ENCODE data around the gene LMF1. TPM values are rescaled to one million over a fixed set of nuclear protein-coding genes. Genes with fewer than 3 reads are reported as not detected.
A peak's percentile ranks its signal among the peaks of the same experiment; 100 is the strongest.

The LMF1 gene
- total and polyA plus RNA-seq, 2 of the 13 experiments (the other 11 are each of a cell fraction or from before 2014, with no cell fraction given), result 6.8 to 8.5 TPM

DNA sequence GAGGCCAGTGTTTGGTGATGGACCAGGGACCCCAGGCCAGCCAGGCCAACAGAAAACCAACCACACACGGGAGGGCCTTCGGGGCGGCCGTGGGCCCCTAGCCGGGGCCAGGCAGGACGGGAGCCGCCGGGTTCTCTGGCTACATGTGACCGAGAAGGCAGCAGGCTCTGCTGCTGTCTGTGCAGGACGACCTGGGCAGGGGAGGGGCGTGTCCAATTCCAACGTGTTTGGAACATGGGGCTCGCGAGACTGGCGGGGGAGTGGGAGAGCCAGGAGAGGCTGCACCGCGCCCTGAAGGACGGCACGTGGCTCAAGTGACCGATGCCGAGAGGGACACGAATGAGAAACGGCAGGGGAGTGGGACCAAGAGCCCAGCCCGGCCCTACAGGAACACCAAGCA, 75.4 kb downstream of the LMF1 start (continued):
- TF ChIP-seq ZC3H13 (CRISPR knock-in tag; IDR thresholded peaks at IDR 0.05) (no peak), CBX2 (IDR thresholded peaks at IDR 0.05; ENCODE audit: low read depth, low read length) (no peak), CBX2 (CRISPR knock-in tag; IDR thresholded peaks at IDR 0.05; ENCODE audit: low read depth) (no peak), ZNF615 (CRISPR knock-in tag; IDR thresholded peaks at IDR 0.05; ENCODE audit: borderline replicate concordance) (no peak), CHD2 (IDR thresholded peaks at IDR 0.05; ENCODE audit: low read depth, low read length) (no peak)

DNA sequence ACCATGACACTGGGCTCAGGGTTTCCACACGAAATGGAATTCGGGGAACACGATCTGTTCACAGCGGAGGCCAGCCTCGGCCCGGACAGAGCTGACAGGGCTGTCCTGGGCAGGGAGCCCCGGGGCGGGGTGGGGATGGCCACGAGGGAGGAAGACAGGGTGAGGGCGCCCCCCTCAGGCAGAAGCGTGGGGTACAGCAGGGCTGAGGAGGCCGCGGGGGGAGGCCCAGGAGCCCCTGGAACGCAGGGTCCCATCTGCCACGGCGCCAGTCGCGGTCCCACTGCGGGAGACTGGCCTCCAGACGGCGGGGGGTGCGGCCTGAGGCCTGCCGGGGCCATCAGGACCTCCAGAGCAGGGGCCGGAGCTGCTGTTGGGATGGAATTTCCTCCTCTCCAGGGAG, 75.9 kb downstream of the LMF1 start:
- in situ Hi-C loops (cut with HindIII; ENCODE audit: extremely low pct_ligation_motif_present, low pct_unique_long_range_greater_than_20kb), result loop anchor here (10.0 kb wide), 1 partner anchor 60 kb away; no protein-coding TSS in a partner anchor
- ChIA-PET CTCF (ENCODE audit: low intra/inter-chr PET ratio, low total read pairs) (no interaction called here), POLR2A (no interaction called here)
- no peaks in the 10 kb centered on the region for H3K9me3 ChIP-seq (ENCODE audit: low read length)
- 0 out of 2 replicates have a peak, but pooled peaks cover 2% of the 10 kb centered on the region for H4K20me1 ChIP-seq (ENCODE audit: insufficient read depth, low read length)
- H3K9ac ChIP-seq (ENCODE audit: insufficient read depth, low read depth, low read length), result no peak overlapping the region
- no peak overlapping the region for H2AFZ ChIP-seq (ENCODE audit: low read length)
- H3K4me2 ChIP-seq (ENCODE audit: low read depth, low read length), result no peak overlapping the region
- H3K27me3 ChIP-seq (ENCODE audit: control insufficient read depth in 1 of 2, insufficient read depth in 2 of 2, low read length in 2 of 2), result no peaks in the 10 kb centered on the region; a peak in 2 of 5 replicates
- H3K4me3 ChIP-seq (replicated peaks in 1 of 3; ENCODE audit: insufficient read depth in 1 of 3, low read depth in 2 of 3, low read length in 3 of 3), result no peak overlapping the region
- WGBS (ENCODE audit: low lambda C conversion rate), result 62% methylated on average over 8 of the region's 24 CpGs
- intact Hi-C loops (cut with micrococcal nuclease; ENCODE audit: unreplicated experiment), result no loop called here
- DNase-seq (ENCODE audit: low spot score), result no peak
- FAIRE-seq, result no peak
- no peak overlapping the region for H3K27ac ChIP-seq (ENCODE audit: extremely low read length, insufficient read depth, low read length)
- no TSS peak for BruUV-seq (replicated peaks)
- H3K36me3 ChIP-seq (replicated peaks in 1 of 2; ENCODE audit: control insufficient read depth in 1 of 2, insufficient read depth in 2 of 2, low read length in 2 of 2), result no peaks in the 10 kb centered on the region
- H3K4me1 ChIP-seq (ENCODE audit: insufficient read depth, low read length), result no peaks in the 10 kb centered on the region
- H3K79me2 ChIP-seq (ENCODE audit: insufficient read depth, low read length), result no peaks in the 10 kb centered on the region
- TF ChIP-seq NR3C1 (CRISPR knock-in tag; IDR thresholded peaks at IDR 0.05), result no peak
- no peak for TF ChIP-seq POGZ (CRISPR knock-in tag; IDR thresholded peaks at IDR 0.05)
- TF ChIP-seq CHD4 (IDR thresholded peaks at IDR 0.05; ENCODE audit: borderline replicate concordance, low read length), result no peak
- TF ChIP-seq, protein P1, sequence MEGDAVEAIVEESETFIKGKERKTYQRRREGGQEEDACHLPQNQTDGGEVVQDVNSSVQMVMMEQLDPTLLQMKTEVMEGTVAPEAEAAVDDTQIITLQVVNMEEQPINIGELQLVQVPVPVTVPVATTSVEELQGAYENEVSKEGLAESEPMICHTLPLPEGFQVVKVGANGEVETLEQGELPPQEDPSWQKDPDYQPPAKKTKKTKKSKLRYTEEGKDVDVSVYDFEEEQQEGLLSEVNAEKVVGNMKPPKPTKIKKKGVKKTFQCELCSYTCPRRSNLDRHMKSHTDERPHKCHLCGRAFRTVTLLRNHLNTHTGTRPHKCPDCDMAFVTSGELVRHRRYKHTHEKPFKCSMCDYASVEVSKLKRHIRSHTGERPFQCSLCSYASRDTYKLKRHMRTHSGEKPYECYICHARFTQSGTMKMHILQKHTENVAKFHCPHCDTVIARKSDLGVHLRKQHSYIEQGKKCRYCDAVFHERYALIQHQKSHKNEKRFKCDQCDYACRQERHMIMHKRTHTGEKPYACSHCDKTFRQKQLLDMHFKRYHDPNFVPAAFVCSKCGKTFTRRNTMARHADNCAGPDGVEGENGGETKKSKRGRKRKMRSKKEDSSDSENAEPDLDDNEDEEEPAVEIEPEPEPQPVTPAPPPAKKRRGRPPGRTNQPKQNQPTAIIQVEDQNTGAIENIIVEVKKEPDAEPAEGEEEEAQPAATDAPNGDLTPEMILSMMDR (CRISPR knock-in tag; IDR thresholded peaks at IDR 0.05), result peak; percentile 26; the same call in 1 of the 2 replicates
- TF ChIP-seq FOXA3 (CRISPR knock-in tag; IDR thresholded peaks at IDR 0.05), result no peak
- TF ChIP-seq, protein P2, sequence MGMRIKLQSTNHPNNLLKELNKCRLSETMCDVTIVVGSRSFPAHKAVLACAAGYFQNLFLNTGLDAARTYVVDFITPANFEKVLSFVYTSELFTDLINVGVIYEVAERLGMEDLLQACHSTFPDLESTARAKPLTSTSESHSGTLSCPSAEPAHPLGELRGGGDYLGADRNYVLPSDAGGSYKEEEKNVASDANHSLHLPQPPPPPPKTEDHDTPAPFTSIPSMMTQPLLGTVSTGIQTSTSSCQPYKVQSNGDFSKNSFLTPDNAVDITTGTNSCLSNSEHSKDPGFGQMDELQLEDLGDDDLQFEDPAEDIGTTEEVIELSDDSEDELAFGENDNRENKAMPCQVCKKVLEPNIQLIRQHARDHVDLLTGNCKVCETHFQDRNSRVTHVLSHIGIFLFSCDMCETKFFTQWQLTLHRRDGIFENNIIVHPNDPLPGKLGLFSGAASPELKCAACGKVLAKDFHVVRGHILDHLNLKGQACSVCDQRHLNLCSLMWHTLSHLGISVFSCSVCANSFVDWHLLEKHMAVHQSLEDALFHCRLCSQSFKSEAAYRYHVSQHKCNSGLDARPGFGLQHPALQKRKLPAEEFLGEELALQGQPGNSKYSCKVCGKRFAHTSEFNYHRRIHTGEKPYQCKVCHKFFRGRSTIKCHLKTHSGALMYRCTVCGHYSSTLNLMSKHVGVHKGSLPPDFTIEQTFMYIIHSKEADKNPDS (CRISPR knock-in tag; IDR thresholded peaks at IDR 0.05), result no peak
- no peak; the same call in 2 of the 3 replicates for ATAC-seq

Measured in HepG2 (cell line).